Measurements from ENCODE around the gene ICAM5.

The ICAM5 gene

DNA sequence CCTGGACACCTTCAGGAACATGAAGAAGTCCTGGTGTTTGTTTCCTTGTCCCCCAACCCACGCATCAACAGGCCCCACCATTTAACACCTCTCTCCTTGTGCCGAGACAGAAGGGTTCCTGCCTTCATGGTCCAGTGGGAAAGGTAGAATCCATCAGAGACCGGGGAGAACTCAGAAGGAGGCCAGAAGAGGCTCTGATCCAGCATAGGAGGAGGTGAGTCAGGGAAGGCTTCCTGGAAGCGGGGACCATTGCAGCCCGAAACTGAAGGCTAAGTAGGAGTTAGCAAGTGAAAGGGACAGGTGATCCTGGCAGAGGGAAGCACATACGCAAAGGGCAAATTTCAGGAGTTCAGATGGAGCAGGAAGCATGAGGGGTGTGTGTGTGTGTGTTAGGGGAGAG lies 49.2 kb downstream of the ICAM5 start:
- peak overlapping the region; percentile 51 for H3K4me3 ChIP-seq (ENCODE audit: insufficient read depth, low read length, poor library complexity, severe bottlenecking)
- 0 out of 2 replicates have a peak, but pooled peaks cover 4% of the 10 kb centered on the region for H3K79me2 ChIP-seq (ENCODE audit: insufficient read depth, low read length)
- H4K20me1 ChIP-seq (ENCODE audit: low read depth, low read length), result no peaks in the 10 kb centered on the region
- no peak for TF ChIP-seq EZH2phosphoT487 (conservative IDR thresholded peaks at IDR 0.05; ENCODE audit: low read length)
- TF ChIP-seq, protein P1, sequence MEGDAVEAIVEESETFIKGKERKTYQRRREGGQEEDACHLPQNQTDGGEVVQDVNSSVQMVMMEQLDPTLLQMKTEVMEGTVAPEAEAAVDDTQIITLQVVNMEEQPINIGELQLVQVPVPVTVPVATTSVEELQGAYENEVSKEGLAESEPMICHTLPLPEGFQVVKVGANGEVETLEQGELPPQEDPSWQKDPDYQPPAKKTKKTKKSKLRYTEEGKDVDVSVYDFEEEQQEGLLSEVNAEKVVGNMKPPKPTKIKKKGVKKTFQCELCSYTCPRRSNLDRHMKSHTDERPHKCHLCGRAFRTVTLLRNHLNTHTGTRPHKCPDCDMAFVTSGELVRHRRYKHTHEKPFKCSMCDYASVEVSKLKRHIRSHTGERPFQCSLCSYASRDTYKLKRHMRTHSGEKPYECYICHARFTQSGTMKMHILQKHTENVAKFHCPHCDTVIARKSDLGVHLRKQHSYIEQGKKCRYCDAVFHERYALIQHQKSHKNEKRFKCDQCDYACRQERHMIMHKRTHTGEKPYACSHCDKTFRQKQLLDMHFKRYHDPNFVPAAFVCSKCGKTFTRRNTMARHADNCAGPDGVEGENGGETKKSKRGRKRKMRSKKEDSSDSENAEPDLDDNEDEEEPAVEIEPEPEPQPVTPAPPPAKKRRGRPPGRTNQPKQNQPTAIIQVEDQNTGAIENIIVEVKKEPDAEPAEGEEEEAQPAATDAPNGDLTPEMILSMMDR (IDR thresholded peaks at IDR 0.05; ENCODE audit: insufficient read depth, low read length, poor library complexity, severe bottlenecking), result no peak
- peak overlapping the region; percentile 75 for H3K4me2 ChIP-seq (ENCODE audit: low read depth, low read length, poor library complexity, severe bottlenecking)
- H3K27me3 ChIP-seq (ENCODE audit: low read length), result no peaks in the 10 kb centered on the region
- peak overlapping the region; percentile 33 for H3K27ac ChIP-seq (ENCODE audit: low read depth, low read length)
- H3K9me2 ChIP-seq (replicated peaks; ENCODE audit: insufficient read depth, low read length), result no peaks in the 10 kb centered on the region
- H3F3A ChIP-seq (ENCODE audit: insufficient read depth), result no peaks in the 10 kb centered on the region
- H3K9me3 ChIP-seq (ENCODE audit: insufficient read depth, low read length), result no peaks in the 10 kb centered on the region
- no peaks in the 10 kb centered on the region for H3K36me3 ChIP-seq (ENCODE audit: low read length)
- H2AFZ ChIP-seq (ENCODE audit: low read depth, low read length, severe bottlenecking), result peak overlapping the region; percentile 86
- H3K9ac ChIP-seq (ENCODE audit: low read length), result peak overlapping the region; percentile 68

DNA sequence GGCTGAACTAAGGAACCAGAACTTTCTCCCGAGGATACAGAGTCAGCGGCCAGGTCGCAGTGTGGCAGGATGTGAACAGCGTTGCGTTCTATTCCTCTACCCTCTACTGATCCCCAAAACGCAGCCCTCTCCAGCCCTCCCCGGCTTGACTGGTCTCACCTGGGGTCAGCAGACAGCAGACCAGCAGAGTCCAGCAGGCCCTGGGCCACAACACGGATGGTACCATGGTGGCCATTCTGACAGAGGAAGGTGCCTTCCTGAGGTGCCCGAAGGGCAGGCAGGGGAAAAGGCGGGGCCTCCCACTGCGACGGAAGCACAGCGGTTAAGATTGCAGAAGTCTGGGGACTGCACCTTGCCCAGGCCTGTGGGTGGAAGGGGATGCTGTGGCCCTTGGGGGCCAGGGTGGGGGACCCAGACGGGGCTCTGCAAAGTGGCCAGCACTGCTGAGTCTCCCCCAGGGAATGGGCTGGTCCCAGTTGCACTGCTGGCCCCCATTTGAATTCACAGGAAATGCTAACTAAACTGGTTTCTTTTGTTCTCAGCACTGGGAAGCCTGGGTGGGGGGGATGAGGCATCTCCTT lies 49.7 kb downstream of the ICAM5 start, which contains the start of gene ICAM3:
Gene ICAM3 (minus strand): TSS at position 245 of the 581 bp plus-strand sequence. CDS start 10 bp downstream, at position 235.
- Histone ChIP-seq H3K27me3 (ENCODE audit: low read length) (no peaks in the 10 kb centered on the region), H3K27ac (ENCODE audit: low read depth, low read length) (peak within 1 kb of the TSS; percentile 33), H3K36me3 (ENCODE audit: low read length) (no peaks in the 10 kb centered on the region), H3K4me2 (ENCODE audit: low read depth, low read length, poor library complexity, severe bottlenecking) (peak within 1 kb of the TSS; percentile 75), H2AFZ (ENCODE audit: low read depth, low read length, severe bottlenecking) (peak within 1 kb of the TSS; percentile 86), H4K20me1 (ENCODE audit: low read depth, low read length) (no peaks in the 10 kb centered on the region), H3K9me2 (replicated peaks; ENCODE audit: insufficient read depth, low read length) (no peaks in the 10 kb centered on the region), H3K4me3 (ENCODE audit: insufficient read depth, low read length, poor library complexity, severe bottlenecking) (peak within 1 kb of the TSS; percentile 51), H3K79me2 (ENCODE audit: insufficient read depth, low read length) (0 out of 2 replicates have a peak, but pooled peaks cover under 1% of the 10 kb centered on the region), H3F3A (ENCODE audit: insufficient read depth) (no peaks in the 10 kb centered on the region), H3K9ac (ENCODE audit: low read length) (peak within 1 kb of the TSS; percentile 68), H3K9me3 (ENCODE audit: insufficient read depth, low read length) (no peaks in the 10 kb centered on the region)
- TF ChIP-seq, protein P1 (IDR thresholded peaks at IDR 0.05; ENCODE audit: insufficient read depth, low read length, poor library complexity, severe bottlenecking), result no peak
- TF ChIP-seq EZH2phosphoT487 (conservative IDR thresholded peaks at IDR 0.05; ENCODE audit: low read length), result no peak

DNA sequence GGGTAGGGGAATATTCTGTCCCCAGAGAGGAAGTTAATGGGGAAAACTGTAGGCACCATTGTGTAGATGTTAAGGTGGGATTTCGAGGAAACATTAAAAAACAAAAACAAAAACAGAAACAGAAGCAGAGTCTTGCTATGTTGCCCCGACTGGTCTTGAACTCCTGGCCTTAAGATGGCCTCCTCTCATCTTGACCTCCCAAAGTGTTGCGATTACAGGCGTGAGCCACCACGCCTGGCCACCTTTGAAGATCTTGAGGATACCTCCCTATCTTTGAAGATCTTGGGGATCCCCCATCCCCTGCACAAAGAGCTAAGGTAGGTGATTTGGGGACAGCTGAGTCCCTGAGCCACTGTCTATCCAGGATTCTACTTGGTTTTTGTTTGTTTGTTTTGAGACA lies 50.2 kb downstream of the ICAM5 start:
- Histone ChIP-seq H2AFZ (ENCODE audit: low read depth, low read length, severe bottlenecking) (peak overlapping the region; percentile 86), H3K9ac (ENCODE audit: low read length) (peak overlapping the region; percentile 68), H3K27ac (ENCODE audit: low read depth, low read length) (peak overlapping the region; percentile 12; the same call in 1 of the 2 replicates), H3K9me2 (replicated peaks; ENCODE audit: insufficient read depth, low read length) (no peaks in the 10 kb centered on the region), H3F3A (ENCODE audit: insufficient read depth) (no peaks in the 10 kb centered on the region), H3K79me2 (ENCODE audit: insufficient read depth, low read length) (no peaks in the 10 kb centered on the region), H3K27me3 (ENCODE audit: low read length) (no peaks in the 10 kb centered on the region), H4K20me1 (ENCODE audit: low read depth, low read length) (no peaks in the 10 kb centered on the region), H3K9me3 (ENCODE audit: insufficient read depth, low read length) (no peaks in the 10 kb centered on the region), H3K4me2 (ENCODE audit: low read depth, low read length, poor library complexity, severe bottlenecking) (peak overlapping the region; percentile 75), H3K4me3 (ENCODE audit: insufficient read depth, low read length, poor library complexity, severe bottlenecking) (no peak overlapping the region), H3K36me3 (ENCODE audit: low read length) (no peaks in the 10 kb centered on the region)
- no peak for TF ChIP-seq EZH2phosphoT487 (conservative IDR thresholded peaks at IDR 0.05; ENCODE audit: low read length)
- TF ChIP-seq, protein P1 (IDR thresholded peaks at IDR 0.05; ENCODE audit: insufficient read depth, low read length, poor library complexity, severe bottlenecking), result no peak

Data from SU-DHL-6 (cell line).